LNCaP clone FGC (cell line): Measurements from ENCODE around the gene CD79B.
"Not testable (repeated sequence)": the region's sequence is repeated elsewhere in the genome, so short reads cannot be mapped to it uniquely, and the experiment has no call there.

Experiments used
- DNase-seq: peaks from one replicate; pipeline ENCODE4 v3.0.0-alpha.2; 2011; ENCODE audit warnings: low read depth
- H3K4me3 ChIP-seq: 2 replicates; pipeline ENCODE4 v1.5.1; 2011; ENCODE audit warnings: mild to moderate bottlenecking, low read depth, low read length, control low read depth
- CTCF ChIP-seq: IDR thresholded peaks from 2 replicates; pipeline ENCODE4 v1.5.1; 2012; ENCODE audit warnings: mild to moderate bottlenecking; ENCODE audit not compliant: control insufficient read depth, insufficient read depth; ENCODE audit errors: extremely low read depth

The CD79B gene

GRCh38 chr17:63881935-63882601 is 50.1 kb downstream of the CD79B start, which contains the start of gene GH2:
Gene GH2, minus strand, starts transcription at chr17:63881944. Its CDS starts 143 bp downstream, at chr17:63881801.
- no peak within 1 kb of the TSS for H3K4me3 ChIP-seq
- peak; percentile 75 for TF ChIP-seq CTCF
- no peak for DNase-seq

- DNase-seq, H3K4me3 ChIP-seq: not testable (repeated sequence)
- peak; percentile 13; the same call in 1 of the 2 replicates for TF ChIP-seq CTCF
Observed at GRCh38 chr17:63881337-63881736, 50.8 kb downstream of the CD79B start.

- H3K4me3 ChIP-seq: no peak overlapping the region
- DNase-seq: no peak
- no peak for TF ChIP-seq CTCF
Observed at GRCh38 chr17:63880706-63881105, 51.4 kb downstream of the CD79B start.
